PFSK-1 (cell line): ENCODE data around the gene ABCB10. TPM values are rescaled to one million over a fixed set of nuclear protein-coding genes. Genes with fewer than 3 reads are reported as not detected.
A peak's percentile ranks its signal among the peaks of the same experiment; 100 is the strongest.

Source experiments
- FOXP2 ChIP-seq: optimal IDR thresholded peaks from 2 replicates; pipeline ENCODE3; 2011; ENCODE audit warnings: borderline replicate concordance, control low read depth, inconsistent platforms; ENCODE audit not compliant: insufficient read depth; ENCODE audit errors: extremely low read length, extremely low read depth
- POLR2AphosphoS5 ChIP-seq: IDR thresholded peaks from 2 replicates; pipeline ENCODE4 v1.6.1; 2012; ENCODE audit warnings: low read depth, mild to moderate bottlenecking, control low read depth, low read length, moderate library complexity
- REST ChIP-seq, 2 experiments: IDR thresholded peaks; 2 replicates each; pipeline versions ENCODE4 v1.6.1 to v1.8.0; 2011 to 2012; ENCODE audit warnings: low read depth in 2 of 2, low read length in 2 of 2, control low read depth in 1 of 2, inconsistent platforms in 1 of 2, mild to moderate bottlenecking in 1 of 2, moderate library complexity in 1 of 2; ENCODE audit not compliant: insufficient read depth in 1 of 2
- SIN3A ChIP-seq: IDR thresholded peaks from 2 replicates; pipeline ENCODE4 v1.6.1; 2012; ENCODE audit warnings: mild to moderate bottlenecking, low read length, moderate library complexity, borderline replicate concordance; ENCODE audit not compliant: insufficient read depth
- TAF1 ChIP-seq: IDR thresholded peaks from 2 replicates; pipeline ENCODE4 v1.6.1; 2012; ENCODE audit warnings: low read length, control low read depth, borderline replicate concordance; ENCODE audit not compliant: insufficient read depth
- polyA plus RNA-seq: library from polyadenylated mRNA; unstranded; fragments of >200 nt; gene quantifications from one replicate; pipeline ENCODE4 v1.2.1, GENCODE V29; 2012; ENCODE audit warnings: low read depth, missing spikeins; ENCODE audit not compliant: insufficient read length

ABCB10 gene
- 8.9 TPM for polyA plus RNA-seq

GRCh38 chr1:229558460-229559335 lies at the start of gene ABCB10:
TSS of gene ABCB10 (minus strand) at chr1:229558707. CDS start at chr1:229558652, 55 bp downstream.
- TF ChIP-seq REST (IDR thresholded peaks at IDR 0.05; ENCODE audit: insufficient read depth in 1 of 2, low read depth in 2 of 2, low read length in 2 of 2), result 0 out of 4 replicates have a peak, but pooled peaks of 1 of the 2 experiments have one; percentile 36
- TF ChIP-seq TAF1, result peak; percentile 64; the same call in 1 of the 2 replicates
- peak; percentile 92 for TF ChIP-seq FOXP2
- no peak; the same call in 1 of the 2 replicates for TF ChIP-seq POLR2AphosphoS5
- peak; percentile 76; the same call in 1 of the 2 replicates for TF ChIP-seq SIN3A

- TF ChIP-seq POLR2AphosphoS5 (no peak), REST (IDR thresholded peaks at IDR 0.05; ENCODE audit: insufficient read depth in 1 of 2, low read depth in 2 of 2, low read length in 2 of 2) (no peak), FOXP2 (no peak), SIN3A (no peak), TAF1 (no peak)
Measured at GRCh38 chr1:229607370-229607769, 48.9 kb upstream of the ABCB10 start.

GRCh38 chr1:229603371-229604005 lies 45.0 kb upstream of the ABCB10 start:
- TF ChIP-seq FOXP2 (no peak), TAF1 (no peak), REST (IDR thresholded peaks at IDR 0.05; ENCODE audit: insufficient read depth in 1 of 2, low read depth in 2 of 2, low read length in 2 of 2) (no peak), SIN3A (no peak), POLR2AphosphoS5 (no peak)

GRCh38 chr1:229600229-229600628 lies 41.7 kb upstream of the ABCB10 start:
- TF ChIP-seq FOXP2, result no peak
- no peak for TF ChIP-seq SIN3A
- TF ChIP-seq POLR2AphosphoS5, result no peak
- no peak for TF ChIP-seq REST (IDR thresholded peaks at IDR 0.05; ENCODE audit: insufficient read depth in 1 of 2, low read depth in 2 of 2, low read length in 2 of 2)
- no peak for TF ChIP-seq TAF1
